Testis (tissue), 3 donors: Measurements from ENCODE around the gene RPRD2. TPM values are rescaled to one million over a fixed set of nuclear protein-coding genes. Genes with fewer than 3 reads are reported as not detected.

ENCODE experiments used
- DNase-seq: peaks from one replicate; pipeline ENCODE4 v3.0.0-alpha.2; 2019
- H3K27ac ChIP-seq, 2 donors: fragments of 200-600 bp; sonication (generic); one replicate each; pipeline ENCODE4 v1.5.1; 2019
- H3K27me3 ChIP-seq: fragments of 200-600 bp; sonication (generic); one replicate; pipeline ENCODE4 v1.5.1; 2019
- H3K36me3 ChIP-seq: fragments of 200-600 bp; sonication (generic); one replicate; pipeline ENCODE4 v1.5.1; 2017; ENCODE audit warnings: low read depth; ENCODE audit errors: missing control alignments
- H3K4me1 ChIP-seq: fragments of 200-600 bp; sonication (generic); one replicate; pipeline ENCODE4 v1.5.1; 2019
- H3K4me3 ChIP-seq, 2 donors: fragments of 200-600 bp; sonication (generic); one replicate each; pipeline ENCODE4 v1.5.1; 2017 to 2019
- H3K9me3 ChIP-seq: fragments of 200-600 bp; sonication (generic); one replicate; pipeline ENCODE4 v1.5.1; 2017
- CTCF ChIP-seq, 3 experiments: fragments of 450-650 bp in 2 of 3; fragments of 200-600 bp in 1 of 3; sonication (generic) in 1 of 3; IDR thresholded peaks; one replicate each; pipeline ENCODE4 v1.5.1; 2016 to 2019; ENCODE audit warnings: antibody characterized with exemption in 3 of 3, mild to moderate bottlenecking in 2 of 3, moderate library complexity in 1 of 3
- POLR2A ChIP-seq: fragments of 450-650 bp; IDR thresholded peaks from one replicate; pipeline ENCODE4 v1.6.1; 2017; ENCODE audit warnings: antibody characterized with exemption, mild to moderate bottlenecking, moderate library complexity
- WGBS, 2 donors: methylation state at CpG; one replicate each; pipeline ENCODE4 v1.1.5; 2018; 5-methylcytosine and 5-hydroxymethylcytosine counted together
- intact Hi-C: fragments of 100-400 bp; cut with DNase I; formaldehyde crosslinking; loops from one replicate; pipeline ENCODE4 v1.15.1; 2023; ENCODE audit warnings: low total_unique reads
- polyA plus RNA-seq: library from polyadenylated mRNA; stranded (reverse); fragments of 350-450 nt; fragmentation: Illumina TruSeq; extraction: RNeasy Lipid Tissue Mini Kit (QIAGEN cat#74804); gene quantifications from one replicate; pipeline ENCODE4 v1.2.3, GENCODE V29; 2014; ENCODE audit warnings: low read depth, low replicate concordance; ENCODE audit not compliant: insufficient read depth
- total RNA-seq, 2 donors: library from RNA; depleted of rRNA; stranded (reverse); fragments of >200 nt; gene quantifications; one replicate each; pipeline ENCODE4 v1.2.3, GENCODE V29; 2016

Gene RPRD2
- total and polyA plus RNA-seq, 3 donors from 2014 or later = 32.1 to 38.9 (median 36.3) TPM

GRCh38 chr1:150420560-150421265 is 56.8 kb downstream of the RPRD2 start:
- Histone ChIP-seq H3K9me3 (no peaks in the 10 kb centered on the region), H3K4me3 (no peak overlapping the region), H3K36me3 (no peaks in the 10 kb centered on the region), H3K27ac (no peak overlapping the region), H3K27me3 (no peaks in the 10 kb centered on the region), H3K4me1 (peaks cover 4% of the 10 kb centered on the region)
- intact Hi-C loops = no loop called here
- DNase-seq = no peak
- 87 to 90% methylated on average over 5 of the region's 5 CpGs for WGBS, 2 donors
- TF ChIP-seq POLR2A = no peak
- no peak for TF ChIP-seq CTCF (IDR thresholded peaks at IDR 0.05)

- whole genome bisulfite sequencing, 2 donors = 96 to 99% methylated on average over 2 of the region's 2 CpGs
- Histone ChIP-seq H3K36me3 (no peaks in the 10 kb centered on the region), H3K27me3 (no peaks in the 10 kb centered on the region), H3K27ac (no peak overlapping the region), H3K9me3 (no peaks in the 10 kb centered on the region), H3K4me3 (no peak overlapping the region), H3K4me1 (peaks cover 4% of the 10 kb centered on the region)
- no peak for DNase-seq
- TF ChIP-seq CTCF (IDR thresholded peaks at IDR 0.05) (no peak), POLR2A (no peak)
- intact Hi-C loops = no loop called here
These were observed 58.6 kb downstream of the RPRD2 start for GRCh38 chr1:150422541-150422940.

DNA sequence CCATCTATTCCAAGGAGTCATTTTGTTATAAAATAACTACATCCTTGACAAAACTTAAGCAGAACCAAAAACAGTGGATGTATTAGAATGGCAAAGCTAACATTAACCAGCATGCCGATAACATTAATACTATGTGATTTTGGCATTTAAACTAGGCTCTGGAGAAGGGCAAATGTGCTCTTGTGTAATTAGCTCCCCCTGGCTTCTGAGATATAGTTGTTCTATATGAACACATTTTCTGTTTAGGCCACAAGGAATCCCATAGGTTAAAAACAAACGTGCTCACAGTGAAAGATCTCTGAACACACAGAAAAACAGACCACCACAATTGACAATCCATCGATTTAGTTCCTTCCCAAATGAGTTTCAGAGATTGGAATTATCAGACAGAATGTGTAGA is 65.9 kb downstream of the RPRD2 start:
- H3K27me3 ChIP-seq = no peaks in the 10 kb centered on the region
- no peak overlapping the region for H3K27ac ChIP-seq
- H3K9me3 ChIP-seq = no peaks in the 10 kb centered on the region
- no peak for DNase-seq
- 77 to 85% methylated on average over 3 of the region's 3 CpGs for WGBS, 2 donors
- H3K4me1 ChIP-seq = no peaks in the 10 kb centered on the region
- H3K36me3 ChIP-seq = no peaks in the 10 kb centered on the region
- TF ChIP-seq CTCF (IDR thresholded peaks at IDR 0.05) = no peak
- no peak for TF ChIP-seq POLR2A
- no peak overlapping the region for H3K4me3 ChIP-seq
- intact Hi-C loops = no loop called here

GRCh38 chr1:150441121-150441520 is 77.2 kb downstream of the RPRD2 start:
- Histone ChIP-seq H3K9me3 (no peaks in the 10 kb centered on the region), H3K27ac (no peak overlapping the region), H3K27me3 (no peaks in the 10 kb centered on the region), H3K36me3 (no peaks in the 10 kb centered on the region), H3K4me3 (no peak overlapping the region), H3K4me1 (no peaks in the 10 kb centered on the region)
- intact Hi-C loops = no loop called here
- TF ChIP-seq CTCF (IDR thresholded peaks at IDR 0.05) (no peak), POLR2A (no peak)
- no peak for DNase-seq
- 97% methylated on average over 2 of the region's 2 CpGs for WGBS, 2 donors

DNA sequence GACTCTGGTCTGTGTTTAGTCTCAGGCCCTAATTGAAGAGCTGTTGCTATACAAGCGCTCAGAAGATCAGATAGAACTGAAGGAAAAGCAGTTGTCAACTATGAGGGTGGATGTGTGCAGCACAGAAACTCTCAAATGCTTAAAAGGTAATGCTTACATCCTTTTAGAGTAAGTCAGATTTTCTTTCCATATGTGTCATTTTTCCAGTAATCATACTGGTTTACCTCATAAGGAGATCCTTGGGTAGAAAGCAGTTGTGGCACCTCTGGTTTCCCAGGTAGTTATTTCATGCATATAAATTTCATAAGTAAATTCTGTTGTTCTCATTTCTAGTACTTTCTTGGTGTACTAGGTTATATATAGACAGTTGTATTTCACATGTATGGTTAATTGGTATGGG is 80.3 kb downstream of the RPRD2 start:
- intact Hi-C loops = no loop called here
- TF ChIP-seq CTCF (IDR thresholded peaks at IDR 0.05) (no peak), POLR2A (no peak)
- DNase-seq = no peak
- Histone ChIP-seq H3K4me3 (no peak overlapping the region), H3K27me3 (no peaks in the 10 kb centered on the region), H3K36me3 (no peaks in the 10 kb centered on the region), H3K4me1 (no peaks in the 10 kb centered on the region), H3K27ac (no peak overlapping the region), H3K9me3 (no peaks in the 10 kb centered on the region)
- 94 to 98% methylated on average over 1 of the region's 1 CpG for whole genome bisulfite sequencing, 2 donors
